ENCODE measurements around the gene CFAP70. TPM values are rescaled to one million over a fixed set of nuclear protein-coding genes. Genes with fewer than 3 reads are reported as not detected.

CFAP70 gene
- total and polyA plus RNA-seq, 2 of the 8 experiments (the other 6 are each of a cell fraction or from before 2014, with no cell fraction given), result 0.21 to 0.30 TPM

Small RNA genes within 50 kb of the gene (small RNA-seq; reads per million reads assigned to genes)
- gene RF00019 (ENCODE audit: insufficient read depth) (not detected), gene RNU6-833P (ENCODE audit: insufficient read depth) (not detected)

Other genes with a start within 250 kb of the CFAP70 start
- 1.5 and 1.9 TPM in 2 replicates for gene NUDT13, start 248.4 kb downstream of the CFAP70 start, total RNA-seq (2021; fragmentation: NEBNext Ultra II Directional; extraction: Animal tissue kit (Norgen Biotek cat#: 25700))
- gene NUDT13, start 248.4 kb downstream of the CFAP70 start, polyA plus RNA-seq (2011; rRNA removed), result 0.83 and 1.9 TPM in 2 replicates
- 38.0 and 43.6 TPM in 2 replicates for gene ECD, start 190.9 kb downstream of the CFAP70 start, total RNA-seq (2021; fragmentation: NEBNext Ultra II Directional; extraction: Animal tissue kit (Norgen Biotek cat#: 25700))
- 19.4 and 27.1 TPM in 2 replicates for gene ECD, start 190.9 kb downstream of the CFAP70 start, polyA plus RNA-seq (2011; rRNA removed)
- 16.8 TPM in 2 replicates for gene FAM149B1, start 190.7 kb downstream of the CFAP70 start, total RNA-seq (2021; fragmentation: NEBNext Ultra II Directional; extraction: Animal tissue kit (Norgen Biotek cat#: 25700))
- gene FAM149B1, start 190.7 kb downstream of the CFAP70 start, polyA plus RNA-seq (2011; rRNA removed), result 20.3 and 21.9 TPM in 2 replicates
- gene DNAJC9, start 111.6 kb downstream of the CFAP70 start, total RNA-seq (2021; fragmentation: NEBNext Ultra II Directional; extraction: Animal tissue kit (Norgen Biotek cat#: 25700)), result 29.2 and 32.2 TPM in 2 replicates
- gene DNAJC9, start 111.6 kb downstream of the CFAP70 start, polyA plus RNA-seq (2011; rRNA removed), result 22.9 and 26.0 TPM in 2 replicates
- gene MRPS16, start 106.2 kb downstream of the CFAP70 start, total RNA-seq (2021; fragmentation: NEBNext Ultra II Directional; extraction: Animal tissue kit (Norgen Biotek cat#: 25700)), result 125 TPM in 2 replicates
- gene MRPS16, start 106.2 kb downstream of the CFAP70 start, polyA plus RNA-seq (2011; rRNA removed), result 203 and 213 TPM in 2 replicates
- 59.9 and 63.6 TPM in 2 replicates for gene ANXA7, start 55.2 kb upstream of the CFAP70 start, total RNA-seq (2021; fragmentation: NEBNext Ultra II Directional; extraction: Animal tissue kit (Norgen Biotek cat#: 25700))
- 37.1 and 39.8 TPM in 2 replicates for gene ANXA7, start 55.2 kb upstream of the CFAP70 start, polyA plus RNA-seq (2011; rRNA removed)
- gene MSS51, start 74.7 kb upstream of the CFAP70 start, total RNA-seq (2021; fragmentation: NEBNext Ultra II Directional; extraction: Animal tissue kit (Norgen Biotek cat#: 25700)), result 1.7 and 1.9 TPM in 2 replicates
- gene MSS51, start 74.7 kb upstream of the CFAP70 start, polyA plus RNA-seq (2011; rRNA removed), result 1.5 and 2.6 TPM in 2 replicates
- 32.3 and 36.3 TPM in 2 replicates for gene PPP3CB, start 137.2 kb upstream of the CFAP70 start, total RNA-seq (2021; fragmentation: NEBNext Ultra II Directional; extraction: Animal tissue kit (Norgen Biotek cat#: 25700))
- 8.2 and 10.5 TPM in 2 replicates for gene PPP3CB, start 137.2 kb upstream of the CFAP70 start, polyA plus RNA-seq (2011; rRNA removed)
- gene USP54, start 232.5 kb upstream of the CFAP70 start, total RNA-seq (2021; fragmentation: NEBNext Ultra II Directional; extraction: Animal tissue kit (Norgen Biotek cat#: 25700)), result 56.6 and 65.6 TPM in 2 replicates
- gene USP54, start 232.5 kb upstream of the CFAP70 start, polyA plus RNA-seq (2011; rRNA removed), result 31.0 and 46.2 TPM in 2 replicates